Measurements from ENCODE around the gene TMEM132A. TPM values are rescaled to one million over a fixed set of nuclear protein-coding genes. Genes with fewer than 3 reads are reported as not detected.

TMEM132A gene
- total RNA-seq, 1 donor from 2014 or later, result 113 TPM

DNA sequence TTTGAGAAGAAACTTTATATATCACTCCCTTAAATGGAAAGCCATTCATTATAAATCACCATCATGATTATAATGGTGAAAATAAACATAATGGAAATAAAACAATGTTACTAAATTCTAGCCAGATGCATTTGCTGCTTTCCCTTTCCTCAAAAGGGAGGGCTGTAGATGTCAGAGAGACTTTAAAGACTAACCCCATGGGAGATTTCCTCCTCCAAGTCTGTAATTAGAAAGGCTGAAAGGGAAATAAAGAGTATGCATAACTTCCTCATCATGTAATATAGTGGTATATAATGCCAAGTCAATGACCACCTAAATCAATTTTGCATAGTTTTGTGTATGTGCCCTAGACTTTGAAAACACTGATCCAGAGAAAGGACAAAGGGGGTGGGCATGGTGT lies 53.6 kb downstream of the TMEM132A start:
- H3K4me3 Mint-ChIP-seq (ENCODE audit: unreplicated experiment), result no peak overlapping the region
- no peaks in the 10 kb centered on the region for H3K27me3 Mint-ChIP-seq (ENCODE audit: unreplicated experiment)
- H3K36me3 Mint-ChIP-seq (ENCODE audit: unreplicated experiment), result no peaks in the 10 kb centered on the region
- H3K27ac Mint-ChIP-seq (ENCODE audit: unreplicated experiment), result no peak overlapping the region
- no peak for DNase-seq (ENCODE audit: extremely low spot score, unreplicated experiment)
- no peaks in the 10 kb centered on the region for H3K4me1 Mint-ChIP-seq (ENCODE audit: unreplicated experiment)
- TF ChIP-seq, protein P1, sequence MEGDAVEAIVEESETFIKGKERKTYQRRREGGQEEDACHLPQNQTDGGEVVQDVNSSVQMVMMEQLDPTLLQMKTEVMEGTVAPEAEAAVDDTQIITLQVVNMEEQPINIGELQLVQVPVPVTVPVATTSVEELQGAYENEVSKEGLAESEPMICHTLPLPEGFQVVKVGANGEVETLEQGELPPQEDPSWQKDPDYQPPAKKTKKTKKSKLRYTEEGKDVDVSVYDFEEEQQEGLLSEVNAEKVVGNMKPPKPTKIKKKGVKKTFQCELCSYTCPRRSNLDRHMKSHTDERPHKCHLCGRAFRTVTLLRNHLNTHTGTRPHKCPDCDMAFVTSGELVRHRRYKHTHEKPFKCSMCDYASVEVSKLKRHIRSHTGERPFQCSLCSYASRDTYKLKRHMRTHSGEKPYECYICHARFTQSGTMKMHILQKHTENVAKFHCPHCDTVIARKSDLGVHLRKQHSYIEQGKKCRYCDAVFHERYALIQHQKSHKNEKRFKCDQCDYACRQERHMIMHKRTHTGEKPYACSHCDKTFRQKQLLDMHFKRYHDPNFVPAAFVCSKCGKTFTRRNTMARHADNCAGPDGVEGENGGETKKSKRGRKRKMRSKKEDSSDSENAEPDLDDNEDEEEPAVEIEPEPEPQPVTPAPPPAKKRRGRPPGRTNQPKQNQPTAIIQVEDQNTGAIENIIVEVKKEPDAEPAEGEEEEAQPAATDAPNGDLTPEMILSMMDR (IDR thresholded peaks at IDR 0.05), result no peak
- H3K9me3 Mint-ChIP-seq (ENCODE audit: unreplicated experiment), result no peaks in the 10 kb centered on the region

DNA sequence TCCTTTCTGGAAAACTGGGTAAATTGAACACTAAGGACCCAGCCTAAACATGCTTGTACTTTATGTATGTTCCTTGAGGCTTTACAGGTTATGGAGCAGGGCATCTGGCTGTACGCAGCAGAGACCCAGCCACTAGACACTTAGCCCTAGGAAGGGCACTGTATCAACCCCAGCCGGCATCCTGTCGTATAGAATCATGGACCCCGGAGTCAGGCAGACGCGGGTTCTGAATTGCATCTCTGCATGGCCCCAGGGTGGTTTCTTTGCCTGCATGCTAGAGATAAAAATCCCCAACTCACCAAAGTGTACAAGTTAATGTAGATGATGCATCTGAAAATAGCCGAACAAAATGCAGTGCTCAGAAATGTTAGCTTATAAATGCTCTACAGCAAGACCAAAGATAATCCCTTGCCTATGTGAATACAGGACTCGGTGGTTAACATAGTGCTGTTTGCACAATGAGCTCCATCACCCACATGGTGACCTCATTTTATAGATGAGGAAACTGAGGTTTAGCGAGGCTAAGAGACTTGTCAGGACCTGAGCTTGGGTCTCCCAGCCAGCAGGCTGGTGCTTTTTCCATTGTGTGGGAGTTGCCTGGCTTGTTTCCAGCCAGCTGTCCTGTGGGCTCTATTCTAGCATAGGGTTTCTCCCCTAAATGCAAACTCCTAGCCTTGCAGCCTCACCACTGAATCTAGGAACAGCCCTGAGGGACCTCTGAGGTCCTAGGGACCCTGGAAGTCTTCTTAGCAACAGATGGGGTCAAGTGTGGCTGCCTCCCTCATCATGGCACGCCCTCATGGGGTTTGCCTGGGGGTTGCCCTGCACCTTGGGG lies 54.5 kb downstream of the TMEM132A start:
- Mint-ChIP-seq H3K9me3 (ENCODE audit: unreplicated experiment) (no peaks in the 10 kb centered on the region), H3K27me3 (ENCODE audit: unreplicated experiment) (peaks cover 7% of the 10 kb centered on the region), H3K4me1 (ENCODE audit: unreplicated experiment) (no peaks in the 10 kb centered on the region), H3K4me3 (ENCODE audit: unreplicated experiment) (no peak overlapping the region), H3K27ac (ENCODE audit: unreplicated experiment) (no peak overlapping the region), H3K36me3 (ENCODE audit: unreplicated experiment) (no peaks in the 10 kb centered on the region)
- DNase-seq (ENCODE audit: extremely low spot score, unreplicated experiment), result no peak
- TF ChIP-seq, protein P1 (IDR thresholded peaks at IDR 0.05), result no peak

DNA sequence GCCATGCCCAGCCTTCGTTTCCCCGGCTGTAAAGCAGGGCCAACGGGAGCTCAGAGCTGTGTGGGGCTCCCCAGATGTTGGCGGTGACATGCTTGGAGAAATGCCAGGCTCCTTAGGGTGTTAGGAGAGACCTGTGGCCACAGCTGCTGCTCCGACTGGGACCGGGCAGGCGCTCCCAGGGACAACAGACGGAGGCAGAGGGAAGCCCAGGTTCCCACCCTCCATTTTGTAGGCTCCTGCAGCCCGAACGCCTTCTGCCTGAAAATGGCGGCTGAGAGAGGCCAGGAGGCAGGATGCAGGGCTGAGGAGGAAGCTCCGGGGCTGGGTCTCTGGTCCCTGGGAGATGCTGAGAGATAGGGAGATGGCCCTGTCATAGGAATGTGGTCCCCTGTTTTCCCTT lies 57.3 kb downstream of the TMEM132A start:
- TF ChIP-seq, protein P1 (IDR thresholded peaks at IDR 0.05), result no peak
- peaks cover 16% of the 10 kb centered on the region for H3K27me3 Mint-ChIP-seq (ENCODE audit: unreplicated experiment)
- H3K4me1 Mint-ChIP-seq (ENCODE audit: unreplicated experiment), result no peaks in the 10 kb centered on the region
- no peaks in the 10 kb centered on the region for H3K9me3 Mint-ChIP-seq (ENCODE audit: unreplicated experiment)
- no peak overlapping the region for H3K27ac Mint-ChIP-seq (ENCODE audit: unreplicated experiment)
- H3K36me3 Mint-ChIP-seq (ENCODE audit: unreplicated experiment), result no peaks in the 10 kb centered on the region
- DNase-seq (ENCODE audit: extremely low spot score, unreplicated experiment), result no peak
- H3K4me3 Mint-ChIP-seq (ENCODE audit: unreplicated experiment), result no peak overlapping the region

DNA sequence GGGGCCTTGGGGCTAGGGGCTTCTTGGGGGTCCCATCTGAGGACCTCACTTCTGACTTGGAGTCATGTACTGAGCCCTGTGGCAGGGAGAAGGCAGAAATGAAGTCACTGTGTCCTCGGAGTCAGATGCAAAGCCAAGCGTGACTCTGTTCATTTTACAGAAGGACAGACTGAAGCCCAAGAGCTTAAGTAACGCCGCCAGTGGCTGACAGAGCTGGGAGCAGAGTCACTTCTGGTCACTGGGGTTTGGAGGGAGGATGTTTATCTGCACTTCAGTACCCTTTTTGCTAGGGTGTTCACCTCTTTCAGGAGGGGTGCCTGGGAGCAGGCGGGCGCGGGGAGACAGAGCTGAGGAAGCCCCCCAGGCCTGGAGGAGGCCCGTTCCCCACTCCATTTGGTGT lies 57.9 kb downstream of the TMEM132A start:
- no peak overlapping the region for H3K4me3 Mint-ChIP-seq (ENCODE audit: unreplicated experiment)
- no peaks in the 10 kb centered on the region for H3K9me3 Mint-ChIP-seq (ENCODE audit: unreplicated experiment)
- no peaks in the 10 kb centered on the region for H3K4me1 Mint-ChIP-seq (ENCODE audit: unreplicated experiment)
- DNase-seq (ENCODE audit: extremely low spot score, unreplicated experiment), result no peak
- H3K27ac Mint-ChIP-seq (ENCODE audit: unreplicated experiment), result no peak overlapping the region
- peaks cover 17% of the 10 kb centered on the region for H3K27me3 Mint-ChIP-seq (ENCODE audit: unreplicated experiment)
- TF ChIP-seq, protein P1 (IDR thresholded peaks at IDR 0.05), result no peak
- no peaks in the 10 kb centered on the region for H3K36me3 Mint-ChIP-seq (ENCODE audit: unreplicated experiment)

DNA sequence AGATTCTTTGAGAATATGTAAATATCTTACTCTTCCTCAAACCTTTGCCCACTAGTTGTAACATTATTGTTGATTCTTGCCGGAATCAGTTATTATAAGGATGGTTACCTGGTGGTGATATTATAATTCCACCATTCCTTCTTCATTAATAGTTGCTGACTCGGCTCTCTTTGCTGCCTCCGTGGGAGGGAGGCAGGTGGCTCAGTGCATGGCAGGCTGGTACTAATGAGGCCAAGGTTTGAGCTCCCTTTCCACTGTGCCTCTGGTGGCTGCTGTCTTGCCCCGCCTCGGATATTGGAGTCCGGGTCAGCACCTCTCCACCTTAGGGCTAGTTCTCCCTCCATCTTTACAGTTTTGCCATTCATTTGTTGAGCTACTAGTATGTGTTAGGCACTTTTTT lies 59.9 kb downstream of the TMEM132A start:
- DNase-seq (ENCODE audit: extremely low spot score, unreplicated experiment), result no peak
- Mint-ChIP-seq H3K27me3 (ENCODE audit: unreplicated experiment) (peaks cover 24% of the 10 kb centered on the region), H3K4me1 (ENCODE audit: unreplicated experiment) (no peaks in the 10 kb centered on the region), H3K9me3 (ENCODE audit: unreplicated experiment) (no peaks in the 10 kb centered on the region), H3K27ac (ENCODE audit: unreplicated experiment) (no peak overlapping the region), H3K4me3 (ENCODE audit: unreplicated experiment) (no peak overlapping the region), H3K36me3 (ENCODE audit: unreplicated experiment) (no peaks in the 10 kb centered on the region)
- TF ChIP-seq, protein P1 (IDR thresholded peaks at IDR 0.05), result no peak

Data from osteocyte (in vitro differentiated cells).